Right atrium auricular region (tissue), 2 donors: ENCODE measurements around the gene MAGI2. TPM values are rescaled to one million over a fixed set of nuclear protein-coding genes. Genes with fewer than 3 reads are reported as not detected.

Experiments
- DNase-seq: peaks from one replicate; pipeline ENCODE4 v3.0.0-alpha.2; 2019; ENCODE audit warnings: low spot score
- H3K27ac ChIP-seq, 2 donors: fragments of 200-600 bp; sonication (generic); 1 replicate in 1 of 2; 2 replicates in 1 of 2; pipeline ENCODE4 v1.5.1; 2016 to 2019
- H3K27me3 ChIP-seq, 2 donors: fragments of 200-600 bp; sonication (generic); one replicate each; pipeline versions ENCODE4 v1.5.1 to v1.6.0; 2017 to 2019
- H3K36me3 ChIP-seq: fragments of 200-600 bp; sonication (generic); one replicate; pipeline ENCODE4 v1.5.1; 2016
- H3K4me1 ChIP-seq, 2 donors: fragments of 200-600 bp; sonication (generic); one replicate each; pipeline versions ENCODE4 v1.5.1 to v1.6.0; 2017 to 2019
- H3K4me3 ChIP-seq, 2 donors: fragments of 200-600 bp; sonication (generic); 1 replicate in 1 of 2; 2 replicates in 1 of 2; pipeline ENCODE4 v1.5.1; 2017 to 2019; ENCODE audit warnings: mild to moderate bottlenecking in 1 of 2, moderate library complexity in 1 of 2
- H3K9me3 ChIP-seq, 2 donors: fragments of 200-600 bp; sonication (generic); one replicate each; pipeline ENCODE4 v1.5.1; 2019
- total RNA-seq, 2 donors: library from RNA; depleted of rRNA; stranded (reverse); fragments of >200 nt; gene quantifications; one replicate each; pipeline ENCODE4 v1.1.0, GENCODE V29; 2016
- TF ChIP-seq, protein P1 (sequence below), 2 donors: fragments of 200-600 bp; sonication (generic); IDR thresholded peaks; one replicate each; pipeline ENCODE4 v1.5.1; 2019; ENCODE audit warnings: antibody characterized with exemption in 2 of 2

The MAGI2 gene
- total RNA-seq, 2 donors from 2014 or later = 5.9 to 6.0 TPM

DNA sequence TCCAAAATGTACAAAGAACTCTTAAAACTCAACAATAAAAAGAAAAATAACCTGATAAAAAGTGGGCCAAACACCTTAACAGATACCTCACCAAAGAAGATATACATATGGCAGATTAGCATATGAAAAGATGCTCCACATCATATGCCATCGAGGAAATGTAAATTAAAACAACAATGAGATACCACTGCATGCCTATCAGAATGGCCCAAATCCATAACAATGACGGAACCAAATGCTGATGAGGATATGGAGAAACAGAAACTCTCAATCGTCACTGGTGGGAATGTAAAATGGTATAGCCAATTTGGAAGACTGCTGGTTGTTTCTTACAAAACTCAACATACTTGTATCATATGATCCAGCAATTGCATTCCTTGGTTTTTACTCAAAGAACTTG is 1335.0 kb downstream of the MAGI2 start:
- no peak for DNase-seq
- H3K27ac ChIP-seq = no peak overlapping the region
- no peaks in the 10 kb centered on the region for H3K4me1 ChIP-seq
- no peaks in the 10 kb centered on the region for H3K9me3 ChIP-seq
- H3K36me3 ChIP-seq = no peaks in the 10 kb centered on the region
- TF ChIP-seq, protein P1, sequence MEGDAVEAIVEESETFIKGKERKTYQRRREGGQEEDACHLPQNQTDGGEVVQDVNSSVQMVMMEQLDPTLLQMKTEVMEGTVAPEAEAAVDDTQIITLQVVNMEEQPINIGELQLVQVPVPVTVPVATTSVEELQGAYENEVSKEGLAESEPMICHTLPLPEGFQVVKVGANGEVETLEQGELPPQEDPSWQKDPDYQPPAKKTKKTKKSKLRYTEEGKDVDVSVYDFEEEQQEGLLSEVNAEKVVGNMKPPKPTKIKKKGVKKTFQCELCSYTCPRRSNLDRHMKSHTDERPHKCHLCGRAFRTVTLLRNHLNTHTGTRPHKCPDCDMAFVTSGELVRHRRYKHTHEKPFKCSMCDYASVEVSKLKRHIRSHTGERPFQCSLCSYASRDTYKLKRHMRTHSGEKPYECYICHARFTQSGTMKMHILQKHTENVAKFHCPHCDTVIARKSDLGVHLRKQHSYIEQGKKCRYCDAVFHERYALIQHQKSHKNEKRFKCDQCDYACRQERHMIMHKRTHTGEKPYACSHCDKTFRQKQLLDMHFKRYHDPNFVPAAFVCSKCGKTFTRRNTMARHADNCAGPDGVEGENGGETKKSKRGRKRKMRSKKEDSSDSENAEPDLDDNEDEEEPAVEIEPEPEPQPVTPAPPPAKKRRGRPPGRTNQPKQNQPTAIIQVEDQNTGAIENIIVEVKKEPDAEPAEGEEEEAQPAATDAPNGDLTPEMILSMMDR (IDR thresholded peaks at IDR 0.05) = no peak
- H3K4me3 ChIP-seq = no peak overlapping the region
- no peaks in the 10 kb centered on the region for H3K27me3 ChIP-seq

DNA sequence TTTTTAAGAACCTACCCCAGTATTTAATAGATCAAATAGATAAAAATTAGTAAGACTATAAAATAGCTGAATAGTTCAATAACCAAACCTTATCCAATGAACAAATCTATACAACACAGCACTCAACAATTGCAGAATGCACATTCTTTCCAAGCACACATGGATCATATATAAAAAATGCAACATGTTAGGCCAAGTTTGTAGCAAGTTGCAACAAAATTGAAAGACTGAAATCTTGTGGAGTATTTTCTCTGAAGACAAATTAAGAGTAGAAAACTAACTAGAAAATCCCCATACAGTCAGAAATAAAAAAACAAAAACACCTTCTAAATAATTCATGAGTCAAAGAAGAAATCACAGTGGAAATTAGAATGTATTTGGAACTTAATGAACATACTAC is 1337.6 kb downstream of the MAGI2 start:
- Histone ChIP-seq H3K9me3 (no peaks in the 10 kb centered on the region), H3K36me3 (no peaks in the 10 kb centered on the region), H3K4me1 (no peaks in the 10 kb centered on the region), H3K27me3 (no peaks in the 10 kb centered on the region), H3K27ac (no peak overlapping the region), H3K4me3 (no peak overlapping the region)
- TF ChIP-seq, protein P1 (IDR thresholded peaks at IDR 0.05) = no peak
- DNase-seq = no peak

- no peaks in the 10 kb centered on the region for H3K27me3 ChIP-seq
- no peak for DNase-seq
- H3K4me3 ChIP-seq = no peak overlapping the region
- no peaks in the 10 kb centered on the region for H3K36me3 ChIP-seq
- H3K27ac ChIP-seq = no peak overlapping the region
- H3K9me3 ChIP-seq = no peaks in the 10 kb centered on the region
- H3K4me1 ChIP-seq = no peaks in the 10 kb centered on the region
- TF ChIP-seq, protein P1 (IDR thresholded peaks at IDR 0.05) = no peak
These were observed 1338.5 kb downstream of the MAGI2 start for GRCh38 chr7:78114993-78115392.

- TF ChIP-seq, protein P1 (IDR thresholded peaks at IDR 0.05) = no peak
- H3K4me3 ChIP-seq = no peak overlapping the region
- no peaks in the 10 kb centered on the region for H3K36me3 ChIP-seq
- no peaks in the 10 kb centered on the region for H3K4me1 ChIP-seq
- no peaks in the 10 kb centered on the region for H3K27me3 ChIP-seq
- H3K27ac ChIP-seq = no peak overlapping the region
- no peak for DNase-seq
- H3K9me3 ChIP-seq = peaks cover 0 to 1% of the 10 kb centered on the region in 2 donors
These were observed 1341.0 kb downstream of the MAGI2 start for GRCh38 chr7:78112488-78112887.

- TF ChIP-seq, protein P1 (IDR thresholded peaks at IDR 0.05) = no peak
- no peaks in the 10 kb centered on the region for H3K27me3 ChIP-seq
- no peaks in the 10 kb centered on the region for H3K36me3 ChIP-seq
- H3K4me3 ChIP-seq = no peak overlapping the region
- H3K9me3 ChIP-seq = peaks cover 0 to 7% of the 10 kb centered on the region in 2 donors
- H3K27ac ChIP-seq = no peak overlapping the region
- DNase-seq = no peak
- H3K4me1 ChIP-seq = no peaks in the 10 kb centered on the region
These were observed 1342.1 kb downstream of the MAGI2 start for GRCh38 chr7:78111386-78111785.

GRCh38 chr7:78103475-78103874 is 1350.0 kb downstream of the MAGI2 start:
- Histone ChIP-seq H3K27me3 (no peaks in the 10 kb centered on the region), H3K4me1 (no peaks in the 10 kb centered on the region), H3K36me3 (no peaks in the 10 kb centered on the region), H3K4me3 (no peak overlapping the region), H3K27ac (no peak overlapping the region), H3K9me3 (peaks cover 0 to 7% of the 10 kb centered on the region in 2 donors)
- TF ChIP-seq, protein P1 (IDR thresholded peaks at IDR 0.05) = no peak
- no peak for DNase-seq
